ENCODE data around the gene HSD17B13.

Gene HSD17B13

GRCh38 chr4:87266986-87267385, 55.7 kb downstream of the HSD17B13 start:
- no peak for DNase-seq (ENCODE audit: low read depth in 2 of 2)

- no peak for DNase-seq (ENCODE audit: low read depth in 2 of 2)
Measured at GRCh38 chr4:87262886-87263285, 59.8 kb downstream of the HSD17B13 start.

GRCh38 chr4:87260477-87260876, 62.2 kb downstream of the HSD17B13 start:
- no peak for DNase-seq (ENCODE audit: low read depth in 2 of 2)

- DNase-seq (ENCODE audit: low read depth in 2 of 2), result no peak
Measured at GRCh38 chr4:87258677-87259076, 64.0 kb downstream of the HSD17B13 start.

GRCh38 chr4:87257523-87257922, 65.2 kb downstream of the HSD17B13 start:
- DNase-seq (ENCODE audit: low read depth in 2 of 2), result no peak

- no peak for DNase-seq (ENCODE audit: low read depth in 2 of 2)
Measured at GRCh38 chr4:87255755-87256154, 66.9 kb downstream of the HSD17B13 start.
